Prostate gland (tissue), 2 donors: Measurements from ENCODE around the gene ZC3H8.

Experiments used
- POLR2AphosphoS5 ChIP-seq: sonication (generic); formaldehyde crosslinking; IDR thresholded peaks from one replicate; pipeline ENCODE4 v1.6.1; 2017; ENCODE audit warnings: antibody characterized with exemption
- TF ChIP-seq, protein P1 (sequence below), 4 experiments: fragments of 200-600 bp in 2 of 4; fragments of 450-650 bp in 2 of 4; sonication (generic) in 2 of 4; IDR thresholded peaks; 1 replicate in 3 of 4; 2 replicates in 1 of 4; pipeline ENCODE4 v1.5.1; 2016 to 2019; ENCODE audit warnings: antibody characterized with exemption in 4 of 4, mild to moderate bottlenecking in 2 of 4, moderate library complexity in 2 of 4

DNA sequence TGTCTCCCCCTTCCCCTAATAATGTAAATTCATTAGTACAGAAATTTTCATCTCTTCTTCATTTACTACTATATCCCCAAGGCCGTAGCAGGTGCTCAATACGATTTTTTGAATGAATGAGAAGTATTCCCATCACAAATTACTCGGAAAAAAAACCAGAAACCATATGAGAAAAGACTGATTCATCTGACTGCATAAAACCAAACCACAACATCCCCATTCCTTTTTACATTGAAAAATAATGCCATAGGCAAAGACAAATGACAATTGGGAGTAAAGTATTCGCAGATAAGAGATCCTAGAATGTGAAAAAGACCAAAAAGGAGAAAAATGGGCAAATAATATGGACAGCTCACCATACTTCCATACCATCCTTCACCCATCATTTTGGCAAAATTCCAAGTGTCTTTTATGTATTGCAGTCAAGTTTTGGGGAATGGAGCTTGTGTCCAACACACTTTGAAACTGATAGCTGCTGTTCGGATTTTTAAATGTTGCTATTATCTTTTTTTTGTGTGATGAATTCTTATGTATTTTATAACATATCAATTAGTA lies 1.5 kb downstream of the ZC3H8 start:
- no peak for TF ChIP-seq POLR2AphosphoS5
- TF ChIP-seq, protein P1, sequence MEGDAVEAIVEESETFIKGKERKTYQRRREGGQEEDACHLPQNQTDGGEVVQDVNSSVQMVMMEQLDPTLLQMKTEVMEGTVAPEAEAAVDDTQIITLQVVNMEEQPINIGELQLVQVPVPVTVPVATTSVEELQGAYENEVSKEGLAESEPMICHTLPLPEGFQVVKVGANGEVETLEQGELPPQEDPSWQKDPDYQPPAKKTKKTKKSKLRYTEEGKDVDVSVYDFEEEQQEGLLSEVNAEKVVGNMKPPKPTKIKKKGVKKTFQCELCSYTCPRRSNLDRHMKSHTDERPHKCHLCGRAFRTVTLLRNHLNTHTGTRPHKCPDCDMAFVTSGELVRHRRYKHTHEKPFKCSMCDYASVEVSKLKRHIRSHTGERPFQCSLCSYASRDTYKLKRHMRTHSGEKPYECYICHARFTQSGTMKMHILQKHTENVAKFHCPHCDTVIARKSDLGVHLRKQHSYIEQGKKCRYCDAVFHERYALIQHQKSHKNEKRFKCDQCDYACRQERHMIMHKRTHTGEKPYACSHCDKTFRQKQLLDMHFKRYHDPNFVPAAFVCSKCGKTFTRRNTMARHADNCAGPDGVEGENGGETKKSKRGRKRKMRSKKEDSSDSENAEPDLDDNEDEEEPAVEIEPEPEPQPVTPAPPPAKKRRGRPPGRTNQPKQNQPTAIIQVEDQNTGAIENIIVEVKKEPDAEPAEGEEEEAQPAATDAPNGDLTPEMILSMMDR (IDR thresholded peaks at IDR 0.05): no peak
